GM23338 (cell line): ENCODE measurements around the gene AP5Z1. TPM values are rescaled to one million over a fixed set of nuclear protein-coding genes. Genes with fewer than 3 reads are reported as not detected.

ENCODE experiments used
- ATAC-seq: fragments of 200-7000 bp; cut with Tn5 transposase; 3 replicates; pipeline ENCODE4 v1.9.1; 2020
- DNase-seq: peaks from one replicate; pipeline ENCODE4 v3.0.0-alpha.2; 2015; ENCODE audit warnings: low spot score
- H2AFZ ChIP-seq: fragments of 200-600 bp; sonication (generic); 2 replicates; pipeline ENCODE4 v1.8.0; 2016; ENCODE audit warnings: antibody characterized with exemption, mild to moderate bottlenecking, moderate library complexity
- H3F3A ChIP-seq: fragments of 200-600 bp; sonication (generic); replicated peaks from 2 replicates; pipeline ENCODE4 v1.8.0; 2017; ENCODE audit warnings: antibody characterized with exemption, mixed run types, low read depth
- H3K27ac ChIP-seq: fragments of 200-600 bp; sonication (generic); 2 replicates; pipeline ENCODE4 v1.6.1; 2016; ENCODE audit warnings: low read depth
- H3K27me3 ChIP-seq: fragments of 200-600 bp; sonication (generic); 2 replicates; pipeline ENCODE4 v1.8.0; 2016; ENCODE audit warnings: mild to moderate bottlenecking, mixed run types, moderate library complexity; ENCODE audit not compliant: insufficient read depth
- H3K36me3 ChIP-seq: fragments of 200-600 bp; sonication (generic); 2 replicates; pipeline ENCODE4 v1.8.0; 2016; ENCODE audit warnings: mild to moderate bottlenecking; ENCODE audit not compliant: insufficient read depth
- H3K4me1 ChIP-seq: fragments of 200-600 bp; sonication (generic); 2 replicates; pipeline ENCODE4 v1.8.0; 2016; ENCODE audit warnings: mild to moderate bottlenecking, moderate library complexity; ENCODE audit not compliant: insufficient read depth
- H3K4me2 ChIP-seq: fragments of 200-600 bp; sonication (generic); 2 replicates; pipeline ENCODE4 v1.7.1; 2017; ENCODE audit warnings: mixed run types
- H3K4me3 ChIP-seq: fragments of 200-600 bp; sonication (generic); 2 replicates; pipeline ENCODE4 v1.6.1; 2016; ENCODE audit warnings: mixed run types
- H3K79me2 ChIP-seq: fragments of 200-600 bp; sonication (generic); replicated peaks from 2 replicates; pipeline ENCODE4 v1.8.0; 2017; ENCODE audit warnings: mild to moderate bottlenecking; ENCODE audit not compliant: insufficient read depth
- H3K9me2 ChIP-seq: fragments of 200-600 bp; sonication (generic); 2 replicates; pipeline ENCODE4 v1.8.0; 2017; ENCODE audit not compliant: insufficient read depth
- H4K20me1 ChIP-seq: fragments of 200-600 bp; sonication (generic); replicated peaks from 2 replicates; pipeline ENCODE4 v1.8.0; 2017; ENCODE audit warnings: mild to moderate bottlenecking; ENCODE audit not compliant: insufficient read depth
- H3K27ac Mint-ChIP-seq: 2 replicates; pipeline ENCODE4 v1.8.0; 2020; ENCODE audit warnings: inconsistent platforms, mild to moderate bottlenecking, moderate library complexity, mixed read lengths
- H3K27me3 Mint-ChIP-seq: 3 replicates; pipeline ENCODE4 v1.8.0; 2022; ENCODE audit warnings: low read depth, mild to moderate bottlenecking, moderate library complexity, mixed read lengths, inconsistent platforms; ENCODE audit not compliant: insufficient read depth, poor library complexity
- H3K36me3 Mint-ChIP-seq: 3 replicates; pipeline ENCODE4 v1.8.0; 2021; ENCODE audit warnings: low read depth, mild to moderate bottlenecking, inconsistent platforms, moderate library complexity, mixed read lengths
- H3K4me1 Mint-ChIP-seq: 3 replicates; pipeline ENCODE4 v1.8.0; 2020; ENCODE audit warnings: mild to moderate bottlenecking, inconsistent platforms, mixed read lengths
- H3K4me3 Mint-ChIP-seq: 3 replicates; pipeline ENCODE4 v1.8.0; 2021; ENCODE audit warnings: moderate library complexity, mild to moderate bottlenecking, inconsistent platforms, mixed read lengths
- H3K9me3 Mint-ChIP-seq: 3 replicates; pipeline ENCODE4 v1.8.0; 2020; ENCODE audit warnings: moderate library complexity, mild to moderate bottlenecking, inconsistent platforms, mixed read lengths
- CREB1 ChIP-seq: fragments of 250-450 bp; sonication (Bioruptor Pico); IDR thresholded peaks from 2 replicates; pipeline ENCODE4 v1.5.0; 2020; ENCODE audit warnings: low read depth, mild to moderate bottlenecking, moderate library complexity
- EZH2 ChIP-seq: fragments of 200-600 bp; sonication (generic); IDR thresholded peaks from one replicate; pipeline ENCODE4 v1.8.0; 2017; ENCODE audit warnings: antibody characterized with exemption, mild to moderate bottlenecking, low read depth; ENCODE audit not compliant: unreplicated experiment
- EZH2phosphoT487 ChIP-seq: fragments of 200-600 bp; sonication (generic); IDR thresholded peaks from one replicate; pipeline ENCODE4 v1.8.1; 2018; ENCODE audit warnings: antibody characterized with exemption; ENCODE audit not compliant: unreplicated experiment
- NANOG ChIP-seq: IDR thresholded peaks from 2 replicates; pipeline ENCODE4 v1.6.1; 2016; ENCODE audit warnings: antibody characterized with exemption, borderline replicate concordance
- POLR2AphosphoS5 ChIP-seq: IDR thresholded peaks from 2 replicates; pipeline ENCODE4 v1.6.1; 2016; ENCODE audit warnings: antibody characterized with exemption, low read depth
- polyA plus RNA-seq: library from polyadenylated mRNA; unstranded; fragments of >200 nt; fragmentation: Nextera tagmentation; extraction: Ambion mirVana; gene quantifications from 2 replicates; pipeline ENCODE4 v1.2.1, GENCODE V29; 2016
- total RNA-seq: library from RNA; depleted of rRNA; stranded (reverse); fragments of >200 nt; shearing (Covaris generic); gene quantifications from 2 replicates; pipeline ENCODE4 v1.2.3, GENCODE V29; 2014
- TF ChIP-seq, protein P1 (sequence below): IDR thresholded peaks from 2 replicates; pipeline ENCODE4 v1.6.1; 2016; ENCODE audit warnings: antibody characterized with exemption
- TF ChIP-seq, protein P2 (sequence below): IDR thresholded peaks from one replicate; pipeline ENCODE4 v1.6.1; 2018; ENCODE audit warnings: antibody characterized with exemption; ENCODE audit not compliant: unreplicated experiment
- TF ChIP-seq, protein P3 (sequence below): fragments of 250-450 bp; sonication (Bioruptor Pico); IDR thresholded peaks from 2 replicates; pipeline ENCODE4 v1.5.0; 2020; ENCODE audit warnings: mild to moderate bottlenecking, moderate library complexity

Gene AP5Z1
- total and polyA plus RNA-seq, 2 experiments from 2014 or later: 16.3 to 31.2 TPM

DNA sequence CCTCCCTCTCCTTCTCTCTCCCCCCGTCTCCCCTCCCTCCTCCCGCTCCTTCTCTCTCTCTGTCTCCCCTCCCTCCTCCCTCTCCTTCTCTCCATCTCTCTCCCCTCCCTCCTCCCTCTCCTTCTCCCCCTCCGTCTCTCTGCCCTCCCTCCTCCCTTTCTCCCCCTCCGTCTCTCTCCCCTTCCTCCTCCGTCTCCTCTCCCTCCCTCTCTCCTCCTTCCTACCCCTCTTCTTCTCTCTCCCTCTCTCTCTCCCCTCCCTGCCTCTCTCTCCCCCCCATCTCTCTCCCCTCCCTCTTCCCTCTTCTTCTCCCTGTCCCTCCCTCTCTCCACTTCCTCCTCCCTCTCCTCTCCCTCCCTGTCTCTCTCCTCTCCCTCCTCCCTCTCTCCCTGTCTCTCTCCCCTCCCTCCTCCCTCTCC, 32.2 kb downstream of the AP5Z1 start:
- Histone ChIP-seq H2AFZ (no peak overlapping the region), H3K36me3 (no peaks in the 10 kb centered on the region), H3K4me2 (no peak overlapping the region), H3K27ac (no peak overlapping the region), H3K4me1 (peaks cover 3% of the 10 kb centered on the region; the same call in 1 of the 2 replicates), H3K79me2 (no peaks in the 10 kb centered on the region), H3F3A (no peaks in the 10 kb centered on the region), H3K4me3 (no peak overlapping the region), H4K20me1 (no peaks in the 10 kb centered on the region), H3K9me2 (no peaks in the 10 kb centered on the region), H3K27me3 (no peaks in the 10 kb centered on the region)
- TF ChIP-seq EZH2phosphoT487: no peak
- no peak for TF ChIP-seq CREB1 (CRISPR knock-in tag)
- TF ChIP-seq, protein P1, sequence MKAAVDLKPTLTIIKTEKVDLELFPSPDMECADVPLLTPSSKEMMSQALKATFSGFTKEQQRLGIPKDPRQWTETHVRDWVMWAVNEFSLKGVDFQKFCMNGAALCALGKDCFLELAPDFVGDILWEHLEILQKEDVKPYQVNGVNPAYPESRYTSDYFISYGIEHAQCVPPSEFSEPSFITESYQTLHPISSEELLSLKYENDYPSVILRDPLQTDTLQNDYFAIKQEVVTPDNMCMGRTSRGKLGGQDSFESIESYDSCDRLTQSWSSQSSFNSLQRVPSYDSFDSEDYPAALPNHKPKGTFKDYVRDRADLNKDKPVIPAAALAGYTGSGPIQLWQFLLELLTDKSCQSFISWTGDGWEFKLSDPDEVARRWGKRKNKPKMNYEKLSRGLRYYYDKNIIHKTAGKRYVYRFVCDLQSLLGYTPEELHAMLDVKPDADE: no peak
- no peak for TF ChIP-seq POLR2AphosphoS5
- no peak for TF ChIP-seq EZH2
- TF ChIP-seq, protein P2, sequence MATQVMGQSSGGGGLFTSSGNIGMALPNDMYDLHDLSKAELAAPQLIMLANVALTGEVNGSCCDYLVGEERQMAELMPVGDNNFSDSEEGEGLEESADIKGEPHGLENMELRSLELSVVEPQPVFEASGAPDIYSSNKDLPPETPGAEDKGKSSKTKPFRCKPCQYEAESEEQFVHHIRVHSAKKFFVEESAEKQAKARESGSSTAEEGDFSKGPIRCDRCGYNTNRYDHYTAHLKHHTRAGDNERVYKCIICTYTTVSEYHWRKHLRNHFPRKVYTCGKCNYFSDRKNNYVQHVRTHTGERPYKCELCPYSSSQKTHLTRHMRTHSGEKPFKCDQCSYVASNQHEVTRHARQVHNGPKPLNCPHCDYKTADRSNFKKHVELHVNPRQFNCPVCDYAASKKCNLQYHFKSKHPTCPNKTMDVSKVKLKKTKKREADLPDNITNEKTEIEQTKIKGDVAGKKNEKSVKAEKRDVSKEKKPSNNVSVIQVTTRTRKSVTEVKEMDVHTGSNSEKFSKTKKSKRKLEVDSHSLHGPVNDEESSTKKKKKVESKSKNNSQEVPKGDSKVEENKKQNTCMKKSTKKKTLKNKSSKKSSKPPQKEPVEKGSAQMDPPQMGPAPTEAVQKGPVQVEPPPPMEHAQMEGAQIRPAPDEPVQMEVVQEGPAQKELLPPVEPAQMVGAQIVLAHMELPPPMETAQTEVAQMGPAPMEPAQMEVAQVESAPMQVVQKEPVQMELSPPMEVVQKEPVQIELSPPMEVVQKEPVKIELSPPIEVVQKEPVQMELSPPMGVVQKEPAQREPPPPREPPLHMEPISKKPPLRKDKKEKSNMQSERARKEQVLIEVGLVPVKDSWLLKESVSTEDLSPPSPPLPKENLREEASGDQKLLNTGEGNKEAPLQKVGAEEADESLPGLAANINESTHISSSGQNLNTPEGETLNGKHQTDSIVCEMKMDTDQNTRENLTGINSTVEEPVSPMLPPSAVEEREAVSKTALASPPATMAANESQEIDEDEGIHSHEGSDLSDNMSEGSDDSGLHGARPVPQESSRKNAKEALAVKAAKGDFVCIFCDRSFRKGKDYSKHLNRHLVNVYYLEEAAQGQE: no peak
- TF ChIP-seq, protein P3, sequence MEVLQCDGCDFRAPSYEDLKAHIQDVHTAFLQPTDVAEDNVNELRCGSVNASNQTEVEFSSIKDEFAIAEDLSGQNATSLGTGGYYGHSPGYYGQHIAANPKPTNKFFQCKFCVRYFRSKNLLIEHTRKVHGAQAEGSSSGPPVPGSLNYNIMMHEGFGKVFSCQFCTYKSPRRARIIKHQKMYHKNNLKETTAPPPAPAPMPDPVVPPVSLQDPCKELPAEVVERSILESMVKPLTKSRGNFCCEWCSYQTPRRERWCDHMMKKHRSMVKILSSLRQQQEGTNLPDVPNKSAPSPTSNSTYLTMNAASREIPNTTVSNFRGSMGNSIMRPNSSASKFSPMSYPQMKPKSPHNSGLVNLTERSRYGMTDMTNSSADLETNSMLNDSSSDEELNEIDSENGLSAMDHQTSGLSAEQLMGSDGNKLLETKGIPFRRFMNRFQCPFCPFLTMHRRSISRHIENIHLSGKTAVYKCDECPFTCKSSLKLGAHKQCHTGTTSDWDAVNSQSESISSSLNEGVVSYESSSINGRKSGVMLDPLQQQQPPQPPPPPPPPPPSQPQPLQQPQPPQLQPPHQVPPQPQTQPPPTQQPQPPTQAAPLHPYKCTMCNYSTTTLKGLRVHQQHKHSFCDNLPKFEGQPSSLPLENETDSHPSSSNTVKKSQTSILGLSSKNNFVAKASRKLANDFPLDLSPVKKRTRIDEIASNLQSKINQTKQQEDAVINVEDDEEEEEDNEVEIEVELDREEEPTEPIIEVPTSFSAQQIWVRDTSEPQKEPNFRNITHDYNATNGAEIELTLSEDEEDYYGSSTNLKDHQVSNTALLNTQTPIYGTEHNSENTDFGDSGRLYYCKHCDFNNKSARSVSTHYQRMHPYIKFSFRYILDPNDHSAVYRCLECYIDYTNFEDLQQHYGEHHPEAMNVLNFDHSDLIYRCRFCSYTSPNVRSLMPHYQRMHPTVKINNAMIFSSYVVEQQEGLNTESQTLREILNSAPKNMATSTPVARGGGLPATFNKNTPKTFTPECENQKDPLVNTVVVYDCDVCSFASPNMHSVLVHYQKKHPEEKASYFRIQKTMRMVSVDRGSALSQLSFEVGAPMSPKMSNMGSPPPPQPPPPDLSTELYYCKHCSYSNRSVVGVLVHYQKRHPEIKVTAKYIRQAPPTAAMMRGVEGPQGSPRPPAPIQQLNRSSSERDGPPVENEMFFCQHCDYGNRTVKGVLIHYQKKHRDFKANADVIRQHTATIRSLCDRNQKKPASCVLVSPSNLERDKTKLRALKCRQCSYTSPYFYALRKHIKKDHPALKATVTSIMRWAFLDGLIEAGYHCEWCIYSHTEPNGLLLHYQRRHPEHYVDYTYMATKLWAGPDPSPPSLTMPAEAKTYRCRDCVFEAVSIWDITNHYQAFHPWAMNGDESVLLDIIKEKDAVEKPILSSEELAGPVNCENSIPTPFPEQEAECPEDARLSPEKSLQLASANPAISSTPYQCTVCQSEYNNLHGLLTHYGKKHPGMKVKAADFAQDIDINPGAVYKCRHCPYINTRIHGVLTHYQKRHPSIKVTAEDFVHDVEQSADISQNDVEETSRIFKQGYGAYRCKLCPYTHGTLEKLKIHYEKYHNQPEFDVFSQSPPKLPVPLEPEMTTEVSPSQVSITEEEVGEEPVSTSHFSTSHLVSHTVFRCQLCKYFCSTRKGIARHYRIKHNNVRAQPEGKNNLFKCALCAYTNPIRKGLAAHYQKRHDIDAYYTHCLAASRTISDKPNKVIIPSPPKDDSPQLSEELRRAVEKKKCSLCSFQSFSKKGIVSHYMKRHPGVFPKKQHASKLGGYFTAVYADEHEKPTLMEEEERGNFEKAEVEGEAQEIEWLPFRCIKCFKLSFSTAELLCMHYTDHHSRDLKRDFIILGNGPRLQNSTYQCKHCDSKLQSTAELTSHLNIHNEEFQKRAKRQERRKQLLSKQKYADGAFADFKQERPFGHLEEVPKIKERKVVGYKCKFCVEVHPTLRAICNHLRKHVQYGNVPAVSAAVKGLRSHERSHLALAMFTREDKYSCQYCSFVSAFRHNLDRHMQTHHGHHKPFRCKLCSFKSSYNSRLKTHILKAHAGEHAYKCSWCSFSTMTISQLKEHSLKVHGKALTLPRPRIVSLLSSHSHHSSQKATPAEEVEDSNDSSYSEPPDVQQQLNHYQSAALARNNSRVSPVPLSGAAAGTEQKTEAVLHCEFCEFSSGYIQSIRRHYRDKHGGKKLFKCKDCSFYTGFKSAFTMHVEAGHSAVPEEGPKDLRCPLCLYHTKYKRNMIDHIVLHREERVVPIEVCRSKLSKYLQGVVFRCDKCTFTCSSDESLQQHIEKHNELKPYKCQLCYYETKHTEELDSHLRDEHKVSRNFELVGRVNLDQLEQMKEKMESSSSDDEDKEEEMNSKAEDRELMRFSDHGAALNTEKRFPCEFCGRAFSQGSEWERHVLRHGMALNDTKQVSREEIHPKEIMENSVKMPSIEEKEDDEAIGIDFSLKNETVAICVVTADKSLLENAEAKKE (CRISPR knock-in tag): no peak
- no peak for TF ChIP-seq NANOG
- 0 out of 3 replicates have a peak, but pooled peaks cover 1% of the 10 kb centered on the region for H3K9me3 Mint-ChIP-seq
- H3K4me3 Mint-ChIP-seq: no peak overlapping the region
- DNase-seq: no peak
- ATAC-seq: no peak
- H3K27ac Mint-ChIP-seq: no peak overlapping the region
- H3K27me3 Mint-ChIP-seq: peaks cover 8% of the 10 kb centered on the region
- peaks cover 5% of the 10 kb centered on the region for H3K4me1 Mint-ChIP-seq
- H3K36me3 Mint-ChIP-seq: no peaks in the 10 kb centered on the region; the same call in 2 of the 3 replicates
